Esophagus squamous epithelium (tissue), 4 donors: Measurements from ENCODE around the gene COL24A1.

Experiments
- POLR2A ChIP-seq, 4 donors: fragments of 450-650 bp; IDR thresholded peaks; one replicate each; pipeline ENCODE4 v1.6.1; 2017; ENCODE audit warnings: antibody characterized with exemption in 4 of 4, mild to moderate bottlenecking in 4 of 4, moderate library complexity in 3 of 4
- TF ChIP-seq, protein P1 (sequence below), 6 experiments: fragments of 450-650 bp in 4 of 6; fragments of 200-600 bp in 2 of 6; sonication (generic) in 2 of 6; IDR thresholded peaks; one replicate each; pipeline ENCODE4 v1.5.1; 2016 to 2019; ENCODE audit warnings: antibody characterized with exemption in 6 of 6, mild to moderate bottlenecking in 4 of 6, moderate library complexity in 4 of 6

DNA sequence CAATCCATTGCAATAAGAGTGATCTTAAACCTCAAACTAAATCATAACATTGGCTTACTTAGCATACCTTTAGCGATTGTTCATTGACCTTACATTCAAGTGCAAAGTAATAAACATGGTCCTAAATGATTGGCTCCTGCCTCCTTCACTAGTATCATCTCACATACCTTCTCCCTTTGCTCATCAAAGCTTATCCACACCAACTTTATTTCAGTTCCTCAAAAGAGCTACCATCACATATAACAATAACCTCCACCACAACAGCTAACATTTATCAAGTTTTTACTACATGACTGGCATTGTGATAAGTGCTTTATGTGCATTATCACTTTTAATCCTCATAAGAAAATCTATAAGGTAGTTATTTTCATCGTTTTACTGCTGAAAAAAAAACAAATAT is 198.8 kb downstream of the COL24A1 start:
- TF ChIP-seq POLR2A (IDR thresholded peaks at IDR 0.05): no peak
- TF ChIP-seq, protein P1, sequence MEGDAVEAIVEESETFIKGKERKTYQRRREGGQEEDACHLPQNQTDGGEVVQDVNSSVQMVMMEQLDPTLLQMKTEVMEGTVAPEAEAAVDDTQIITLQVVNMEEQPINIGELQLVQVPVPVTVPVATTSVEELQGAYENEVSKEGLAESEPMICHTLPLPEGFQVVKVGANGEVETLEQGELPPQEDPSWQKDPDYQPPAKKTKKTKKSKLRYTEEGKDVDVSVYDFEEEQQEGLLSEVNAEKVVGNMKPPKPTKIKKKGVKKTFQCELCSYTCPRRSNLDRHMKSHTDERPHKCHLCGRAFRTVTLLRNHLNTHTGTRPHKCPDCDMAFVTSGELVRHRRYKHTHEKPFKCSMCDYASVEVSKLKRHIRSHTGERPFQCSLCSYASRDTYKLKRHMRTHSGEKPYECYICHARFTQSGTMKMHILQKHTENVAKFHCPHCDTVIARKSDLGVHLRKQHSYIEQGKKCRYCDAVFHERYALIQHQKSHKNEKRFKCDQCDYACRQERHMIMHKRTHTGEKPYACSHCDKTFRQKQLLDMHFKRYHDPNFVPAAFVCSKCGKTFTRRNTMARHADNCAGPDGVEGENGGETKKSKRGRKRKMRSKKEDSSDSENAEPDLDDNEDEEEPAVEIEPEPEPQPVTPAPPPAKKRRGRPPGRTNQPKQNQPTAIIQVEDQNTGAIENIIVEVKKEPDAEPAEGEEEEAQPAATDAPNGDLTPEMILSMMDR (IDR thresholded peaks at IDR 0.05): no peak
